Adipocyte (in vitro differentiated cells): ENCODE results near the gene GALNT17.

Experiments
- DNase-seq: peaks from one replicate; pipeline ENCODE4 v3.0.0-alpha.2; 2015; ENCODE audit warnings: low read depth
- H3K27me3 ChIP-seq: replicated peaks from 2 replicates; pipeline ENCODE4 v1.7.0; 2013; ENCODE audit warnings: mild to moderate bottlenecking, low read length, moderate library complexity; ENCODE audit not compliant: control insufficient read depth, insufficient read depth
- H3K36me3 ChIP-seq: 2 replicates; pipeline ENCODE4 v1.7.0; 2013; ENCODE audit warnings: low read length, mild to moderate bottlenecking, moderate library complexity; ENCODE audit not compliant: control insufficient read depth, insufficient read depth, severe bottlenecking
- H3K4me1 ChIP-seq: 2 replicates; pipeline ENCODE4 v1.7.0; 2013; ENCODE audit warnings: mild to moderate bottlenecking, low read length, moderate library complexity; ENCODE audit not compliant: control insufficient read depth, insufficient read depth
- H3K4me3 ChIP-seq: 2 replicates; pipeline ENCODE4 v1.7.0; 2013; ENCODE audit warnings: mild to moderate bottlenecking, low read length, moderate library complexity
- H3K9ac ChIP-seq: 2 replicates; pipeline ENCODE4 v1.7.0; 2013; ENCODE audit warnings: mild to moderate bottlenecking, low read length, moderate library complexity
- H3K9me3 ChIP-seq: 2 replicates; pipeline ENCODE4 v1.7.0; 2013; ENCODE audit warnings: mild to moderate bottlenecking, low read length, moderate library complexity; ENCODE audit not compliant: control insufficient read depth

GALNT17 gene

DNA sequence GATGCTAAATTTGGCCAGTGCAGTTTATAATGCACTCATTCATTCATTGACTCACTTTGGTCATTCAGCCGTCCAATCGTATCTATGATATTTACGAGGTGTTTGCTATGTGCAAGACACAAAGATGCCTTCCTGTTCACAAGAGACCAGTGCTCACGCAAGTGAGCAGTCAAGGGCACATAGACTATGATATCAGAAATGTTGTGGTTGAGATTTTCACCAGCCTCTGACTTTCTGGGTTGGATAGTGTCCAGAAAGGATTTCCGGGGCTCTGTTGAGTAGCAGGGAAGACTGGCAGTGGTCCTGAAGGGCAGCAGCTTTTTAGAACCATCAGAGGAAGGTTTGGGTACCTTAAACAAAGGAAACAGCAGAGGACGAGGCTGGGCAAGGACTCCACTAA is 191.8 kb downstream of the GALNT17 start:
- no peaks in the 10 kb centered on the region for H3K27me3 ChIP-seq
- H3K4me3 ChIP-seq = no peak overlapping the region
- H3K9ac ChIP-seq = no peak overlapping the region
- no peaks in the 10 kb centered on the region for H3K4me1 ChIP-seq
- no peaks in the 10 kb centered on the region for H3K9me3 ChIP-seq
- no peak for DNase-seq
- no peaks in the 10 kb centered on the region for H3K36me3 ChIP-seq

DNA sequence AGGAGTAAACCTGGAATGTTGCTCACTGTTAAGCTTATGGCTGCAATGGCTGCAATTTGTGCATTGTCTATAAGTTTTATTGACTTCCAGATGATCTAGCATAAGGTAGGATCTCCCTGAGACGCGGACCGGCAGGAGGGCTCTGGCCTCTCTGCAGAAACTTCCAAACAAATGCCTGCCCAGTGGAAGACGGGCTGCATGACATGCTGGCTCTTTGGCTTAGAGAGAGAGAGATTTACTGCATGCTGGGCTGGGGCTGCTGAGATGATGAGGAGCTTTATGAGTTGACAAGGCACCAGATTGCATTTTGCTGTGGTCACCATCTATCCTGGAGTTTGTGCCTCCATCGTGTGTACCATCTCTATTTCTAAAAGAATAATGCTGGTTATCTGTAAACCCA is 193.2 kb downstream of the GALNT17 start:
- no peaks in the 10 kb centered on the region for H3K27me3 ChIP-seq
- no peak overlapping the region for H3K4me3 ChIP-seq
- no peak overlapping the region for H3K9ac ChIP-seq
- no peak for DNase-seq
- no peaks in the 10 kb centered on the region for H3K4me1 ChIP-seq
- H3K9me3 ChIP-seq = no peaks in the 10 kb centered on the region
- no peaks in the 10 kb centered on the region for H3K36me3 ChIP-seq

- no peak overlapping the region for H3K4me3 ChIP-seq
- H3K4me1 ChIP-seq = no peaks in the 10 kb centered on the region
- no peak for DNase-seq
- H3K36me3 ChIP-seq = no peaks in the 10 kb centered on the region
- no peaks in the 10 kb centered on the region for H3K9me3 ChIP-seq
- H3K9ac ChIP-seq = no peak overlapping the region
- H3K27me3 ChIP-seq = no peaks in the 10 kb centered on the region
Observed at GRCh38 chr7:71326595-71326994, 194.7 kb downstream of the GALNT17 start.

GRCh38 chr7:71327946-71328345 is 196.0 kb downstream of the GALNT17 start:
- no peak for DNase-seq

GRCh38 chr7:71329030-71329660 is 197.2 kb downstream of the GALNT17 start:
- Histone ChIP-seq H3K4me1 (no peaks in the 10 kb centered on the region), H3K4me3 (no peak overlapping the region), H3K36me3 (no peaks in the 10 kb centered on the region), H3K9me3 (no peaks in the 10 kb centered on the region), H3K9ac (no peak overlapping the region), H3K27me3 (no peaks in the 10 kb centered on the region)
- no peak for DNase-seq

More at GRCh38 chr7:71327946-71328345, 196.0 kb downstream of the GALNT17 start:
- no peaks in the 10 kb centered on the region for H3K36me3 ChIP-seq
- no peak overlapping the region for H3K9ac ChIP-seq
- no peaks in the 10 kb centered on the region for H3K9me3 ChIP-seq
- no peaks in the 10 kb centered on the region for H3K4me1 ChIP-seq
- H3K27me3 ChIP-seq = no peaks in the 10 kb centered on the region
- no peak overlapping the region for H3K4me3 ChIP-seq

- no peaks in the 10 kb centered on the region for H3K9me3 ChIP-seq
Observed at GRCh38 chr7:71332207-71332606, 200.3 kb downstream of the GALNT17 start.

GRCh38 chr7:71334541-71334940 is 202.6 kb downstream of the GALNT17 start:
- H3K9ac ChIP-seq = no peak overlapping the region

More at GRCh38 chr7:71332207-71332606, 200.3 kb downstream of the GALNT17 start:
- Histone ChIP-seq H3K4me3 (no peak overlapping the region), H3K4me1 (no peaks in the 10 kb centered on the region), H3K27me3 (no peaks in the 10 kb centered on the region), H3K9ac (no peak overlapping the region), H3K36me3 (no peaks in the 10 kb centered on the region)
- DNase-seq = no peak

GRCh38 chr7:71338866-71339265 is 206.9 kb downstream of the GALNT17 start:
- no peak overlapping the region for H3K4me3 ChIP-seq
- H3K27me3 ChIP-seq = no peaks in the 10 kb centered on the region
- H3K9ac ChIP-seq = no peak overlapping the region
- H3K36me3 ChIP-seq = no peaks in the 10 kb centered on the region
- peaks cover 8% of the 10 kb centered on the region for H3K9me3 ChIP-seq
- no peaks in the 10 kb centered on the region for H3K4me1 ChIP-seq
- DNase-seq = no peak

More at GRCh38 chr7:71334541-71334940, 202.6 kb downstream of the GALNT17 start:
- DNase-seq = no peak
- Histone ChIP-seq H3K4me1 (no peaks in the 10 kb centered on the region), H3K4me3 (no peak overlapping the region), H3K27me3 (no peaks in the 10 kb centered on the region), H3K36me3 (no peaks in the 10 kb centered on the region), H3K9me3 (no peaks in the 10 kb centered on the region)

DNA sequence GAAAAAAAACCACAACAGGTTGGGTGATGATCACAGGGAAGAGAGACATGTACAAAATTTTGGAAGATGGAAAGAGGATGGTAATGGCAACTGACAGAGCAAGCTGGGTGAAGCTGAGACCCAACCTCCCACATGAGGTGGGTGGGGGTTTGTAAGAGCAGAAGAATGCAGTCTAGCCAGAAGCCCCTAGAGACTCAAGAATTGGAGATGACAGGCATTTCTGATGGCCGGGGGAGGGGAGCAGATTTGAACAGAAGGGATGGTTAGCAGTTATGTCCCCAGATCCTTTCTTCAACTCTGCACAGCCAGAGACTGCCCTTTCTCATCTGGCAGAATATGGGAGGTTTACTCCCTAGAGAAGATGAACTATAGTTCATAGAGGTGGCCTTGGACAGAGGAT is 208.0 kb downstream of the GALNT17 start:
- H3K4me3 ChIP-seq = no peak overlapping the region
- no peaks in the 10 kb centered on the region for H3K4me1 ChIP-seq
- no peaks in the 10 kb centered on the region for H3K36me3 ChIP-seq
- DNase-seq = no peak
- H3K27me3 ChIP-seq = no peaks in the 10 kb centered on the region
- peaks cover 18% of the 10 kb centered on the region for H3K9me3 ChIP-seq
- H3K9ac ChIP-seq = no peak overlapping the region

DNA sequence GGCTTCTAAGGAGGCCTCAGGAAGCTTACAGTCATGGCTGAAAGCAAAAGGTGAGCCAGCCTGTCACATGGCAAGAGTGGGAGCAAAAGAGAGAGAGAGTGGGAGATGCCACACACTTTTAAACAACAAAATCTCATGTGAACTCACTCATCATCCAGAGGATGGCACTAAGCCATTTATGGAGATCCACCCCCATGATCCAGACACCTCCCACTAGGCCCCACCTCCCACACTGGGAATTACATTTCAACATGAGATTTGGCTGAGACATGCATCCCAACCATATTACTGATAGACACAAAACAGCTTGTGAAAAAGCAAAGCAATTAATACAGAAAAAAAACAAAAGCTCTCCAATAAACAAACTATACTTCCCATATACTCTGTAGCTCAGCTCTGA is 210.3 kb downstream of the GALNT17 start:
- Histone ChIP-seq H3K4me1 (no peaks in the 10 kb centered on the region), H3K36me3 (no peaks in the 10 kb centered on the region), H3K9me3 (peaks cover 18% of the 10 kb centered on the region), H3K9ac (no peak overlapping the region), H3K4me3 (no peak overlapping the region), H3K27me3 (no peaks in the 10 kb centered on the region)
- no peak for DNase-seq

- H3K9ac ChIP-seq = no peak overlapping the region
- no peak overlapping the region for H3K4me3 ChIP-seq
- H3K27me3 ChIP-seq = no peaks in the 10 kb centered on the region
- H3K36me3 ChIP-seq = no peaks in the 10 kb centered on the region
- H3K4me1 ChIP-seq = no peaks in the 10 kb centered on the region
- peaks cover 18% of the 10 kb centered on the region for H3K9me3 ChIP-seq
- DNase-seq = no peak
Observed at GRCh38 chr7:71343039-71343438, 211.1 kb downstream of the GALNT17 start.

- no peaks in the 10 kb centered on the region for H3K4me1 ChIP-seq
- no peak for DNase-seq
- H3K27me3 ChIP-seq = no peaks in the 10 kb centered on the region
- H3K9ac ChIP-seq = no peak overlapping the region
- H3K4me3 ChIP-seq = no peak overlapping the region
- H3K9me3 ChIP-seq = peaks cover 18% of the 10 kb centered on the region
- no peaks in the 10 kb centered on the region for H3K36me3 ChIP-seq
Observed at GRCh38 chr7:71343892-71344291, 211.9 kb downstream of the GALNT17 start.
